NCI-H1436 treated with DMSO at 0.1 percent for 48 hours (cell line): ENCODE results near the gene PAOX.
"Not testable (repeated sequence)": the region's sequence is repeated elsewhere in the genome, so short reads cannot be mapped to it uniquely, and the experiment has no call there.

Experiments
- DNase-seq: peaks from one replicate; lab custom pipeline; 2025; lab: John Stamatoyannopoulos, UW

PAOX gene

DNA sequence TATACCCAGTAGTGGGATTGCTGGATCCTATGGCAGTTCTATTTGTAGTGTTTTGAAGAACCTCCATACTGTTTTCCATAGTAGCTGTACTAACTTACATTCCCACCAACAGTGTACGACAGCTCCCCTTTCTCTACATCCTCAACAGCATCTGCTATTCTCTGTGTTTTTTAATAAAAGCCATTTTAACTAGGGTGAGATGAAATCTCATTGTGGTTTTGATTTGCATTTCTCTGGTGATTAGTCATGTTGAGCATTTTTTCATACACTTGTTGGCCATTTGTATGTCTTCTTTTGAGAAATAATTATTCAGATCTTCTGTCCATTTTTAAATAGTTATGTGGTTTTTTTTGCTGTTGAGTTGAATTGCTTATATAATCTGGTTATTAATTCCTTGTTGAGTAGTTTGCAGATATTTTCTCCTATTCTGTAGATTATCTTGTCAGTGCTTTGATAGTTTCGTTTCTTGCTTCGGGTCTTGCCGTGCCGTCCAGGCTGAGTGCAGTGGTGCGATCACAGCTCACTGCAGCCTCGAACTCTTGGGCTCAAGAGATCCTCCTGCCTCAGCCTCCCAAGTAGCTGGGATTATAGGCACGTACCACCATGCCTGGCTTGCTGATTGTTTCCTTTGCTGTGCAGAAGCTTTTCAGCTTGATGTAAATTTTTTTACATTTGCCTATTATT is 26.9 kb downstream of the PAOX start:
- DNase-seq, result no peak

DNA sequence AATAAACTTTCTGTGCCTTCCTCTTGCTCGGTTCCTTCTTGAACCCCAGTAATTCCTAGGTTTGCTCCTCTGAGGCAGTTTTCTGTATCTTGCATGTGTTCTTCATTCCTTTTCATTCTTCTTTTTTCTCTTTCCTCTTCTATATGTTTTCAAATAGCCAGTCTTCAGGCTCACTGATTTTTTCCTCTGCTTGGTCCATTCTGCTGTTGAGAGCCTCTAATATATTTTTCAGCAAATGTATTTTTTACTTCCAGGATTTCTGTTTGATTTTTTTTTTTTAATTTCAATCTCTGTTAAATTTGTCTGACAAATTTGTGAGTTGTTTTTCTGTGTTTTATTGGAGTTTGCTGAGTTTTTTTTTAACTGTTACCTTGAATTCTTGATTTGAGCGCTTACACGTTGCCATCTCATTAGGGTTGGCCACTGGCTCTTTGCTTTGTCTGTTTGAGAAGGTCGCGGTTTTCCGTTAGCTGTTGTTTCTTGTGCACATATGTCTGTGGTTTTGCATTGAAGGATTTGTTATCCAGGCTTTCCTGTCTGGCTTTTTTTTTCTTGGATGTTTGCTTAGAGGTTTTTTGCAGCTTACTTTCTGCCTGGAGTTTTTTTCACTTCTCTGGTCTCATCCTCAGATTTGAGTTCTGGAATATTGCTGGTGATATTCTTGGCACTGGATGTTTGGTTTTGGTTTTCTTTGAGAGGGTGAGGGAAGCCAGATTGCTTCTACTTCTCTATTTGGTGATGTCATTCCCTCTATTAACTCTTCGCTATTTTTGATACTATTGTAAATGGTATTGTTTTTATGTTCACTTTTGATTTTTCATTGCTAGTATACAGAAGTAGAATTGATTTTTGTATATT is 32.7 kb downstream of the PAOX start:
- DNase-seq, result no peak

DNA sequence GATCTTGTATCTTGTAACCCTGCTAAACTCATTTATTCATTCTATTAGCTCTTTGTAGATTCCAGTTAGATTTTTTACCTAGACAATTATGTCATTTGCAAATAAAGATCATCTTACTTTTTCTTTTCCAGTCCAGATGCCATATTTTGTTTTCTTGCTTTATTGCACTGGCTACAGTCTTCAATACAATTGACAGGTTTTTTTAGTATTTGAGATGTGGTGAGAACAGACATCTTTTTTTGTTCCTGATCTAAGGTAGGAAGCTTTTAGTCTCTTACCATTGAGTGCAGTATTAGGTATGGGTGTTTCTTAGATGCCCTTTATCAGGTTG is 33.3 kb downstream of the PAOX start:
- DNase-seq, result no peak

DNA sequence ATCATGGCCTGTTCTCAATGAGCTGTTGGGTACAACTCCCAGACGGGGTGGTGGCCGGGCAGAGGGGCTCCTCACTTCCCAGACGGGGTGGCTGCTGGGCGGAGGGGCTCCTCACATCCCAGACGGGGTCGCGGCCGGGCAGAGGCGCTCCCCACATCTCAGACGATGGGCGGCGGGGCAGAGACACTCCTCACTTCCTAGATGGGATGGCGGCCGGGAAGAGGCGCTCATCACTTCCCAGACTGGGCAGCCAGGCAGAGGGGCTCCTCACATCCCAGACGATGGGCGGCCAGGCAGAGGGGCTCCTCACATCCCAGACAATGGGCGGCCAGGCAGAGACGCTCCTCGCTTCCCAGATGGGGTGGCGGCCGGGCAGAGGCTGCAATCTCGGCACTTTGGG is 35.3 kb downstream of the PAOX start:
- not testable (repeated sequence) for DNase-seq

DNA sequence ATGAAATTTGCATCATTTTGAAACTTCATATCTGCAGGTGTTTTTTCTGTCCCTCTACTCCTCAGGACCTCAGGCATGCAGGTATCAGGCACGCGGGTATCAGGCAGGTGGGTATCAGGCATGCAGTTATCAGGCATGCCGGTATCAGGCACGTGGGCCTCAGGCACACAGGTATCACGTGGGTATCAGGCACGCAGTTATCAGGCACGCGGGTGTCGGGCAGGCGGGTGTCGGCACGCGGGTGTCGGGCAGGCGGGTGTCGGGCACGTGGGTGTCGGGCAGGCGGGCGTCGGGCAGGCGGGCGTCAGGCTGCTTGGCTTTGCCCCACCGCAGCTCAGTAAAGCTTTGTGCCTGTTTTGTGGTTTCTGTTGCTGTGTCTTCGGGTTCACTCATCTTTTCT is 36.7 kb downstream of the PAOX start:
- no peak for DNase-seq

DNA sequence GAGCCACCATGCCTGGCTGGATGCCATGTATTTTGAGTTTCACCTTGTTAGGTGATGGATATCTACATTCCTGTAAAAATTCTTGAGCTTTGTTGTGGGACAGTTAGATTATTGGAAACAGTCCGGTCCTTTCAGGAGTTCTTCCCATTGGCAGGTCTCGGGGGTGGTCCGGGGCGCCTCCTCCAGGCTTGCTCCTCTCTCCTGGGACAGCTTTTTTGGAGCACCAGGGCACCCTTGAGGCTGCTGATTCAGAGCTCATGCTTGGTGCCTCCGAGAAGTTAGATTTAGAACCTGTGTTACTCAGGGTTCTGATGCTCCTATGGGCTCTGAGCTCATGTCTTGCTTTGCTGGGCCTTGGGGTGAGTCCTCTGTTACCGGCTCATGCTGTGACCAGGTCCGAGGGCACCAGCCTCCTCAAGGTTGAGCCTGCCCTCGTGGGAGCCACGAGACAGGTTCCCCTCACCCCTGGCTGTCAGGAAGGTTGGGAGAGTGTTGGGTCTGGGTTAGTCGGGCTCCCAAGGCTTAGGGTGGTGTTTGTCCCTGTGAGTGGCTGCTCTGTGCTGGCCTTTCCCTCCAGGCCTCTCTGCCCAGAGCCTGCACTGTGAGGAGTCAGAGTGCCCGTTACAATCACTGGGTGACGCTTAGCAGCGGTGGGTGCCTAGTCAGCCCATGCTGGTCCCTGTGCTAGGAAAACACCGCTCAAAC is 39.4 kb downstream of the PAOX start:
- no peak for DNase-seq

DNA sequence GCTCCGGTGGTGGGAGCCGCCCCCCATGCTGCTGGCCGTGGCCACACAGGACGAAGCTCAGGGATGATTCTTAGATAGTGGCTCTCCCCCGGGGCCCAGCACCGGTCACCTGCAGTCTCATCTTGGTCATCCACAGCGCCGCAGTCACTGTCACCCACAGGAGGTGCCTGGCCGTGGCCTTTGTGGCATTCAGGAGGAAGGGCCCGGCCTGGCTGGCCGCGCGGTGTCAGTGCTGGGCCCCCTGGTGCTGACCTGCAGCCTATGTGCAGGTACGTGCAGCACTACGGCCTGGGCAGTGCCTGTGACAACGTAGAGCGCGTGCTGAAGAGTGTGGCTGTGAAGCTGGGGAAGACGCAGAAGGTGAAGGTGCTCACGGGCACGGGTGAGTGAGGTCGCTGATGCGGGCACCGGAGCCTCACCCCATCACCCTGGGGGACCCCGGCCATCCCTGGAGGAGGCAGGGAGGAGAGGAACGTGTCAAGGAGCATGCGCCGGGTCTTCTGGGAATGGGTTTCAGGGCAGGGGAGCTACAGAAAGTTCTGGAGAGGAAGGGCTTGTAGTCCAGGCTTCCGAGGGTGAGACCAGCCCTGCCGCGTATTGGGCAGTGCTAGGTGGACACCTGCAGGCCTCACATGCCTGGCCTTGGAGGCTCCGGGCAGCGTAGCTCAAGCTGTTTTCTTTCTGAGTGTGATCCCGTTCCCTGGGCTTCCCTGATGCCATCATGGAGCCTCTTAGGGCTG is 40.3 kb downstream of the PAOX start:
- no peak for DNase-seq

DNA sequence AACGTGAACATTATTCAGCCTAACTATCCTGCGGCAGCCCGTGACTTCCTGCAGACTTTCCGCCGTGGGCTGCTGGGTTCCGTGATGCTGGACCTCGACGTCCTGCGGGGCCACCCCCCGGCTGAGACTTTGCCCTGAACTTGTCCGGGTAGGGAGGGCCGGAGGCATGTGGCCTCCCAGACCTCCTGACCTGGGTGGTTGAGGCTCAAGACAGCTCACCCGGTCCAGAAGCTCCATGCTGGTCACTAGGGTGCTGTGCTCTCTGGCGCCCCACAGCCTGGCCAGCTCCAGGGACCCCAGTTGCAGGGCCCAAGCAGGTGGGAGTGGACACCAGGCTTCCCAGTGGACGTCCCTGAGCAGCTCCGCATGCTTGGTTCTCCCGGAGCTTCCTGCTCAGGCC is 41.0 kb downstream of the PAOX start:
- DNase-seq, result no peak

DNA sequence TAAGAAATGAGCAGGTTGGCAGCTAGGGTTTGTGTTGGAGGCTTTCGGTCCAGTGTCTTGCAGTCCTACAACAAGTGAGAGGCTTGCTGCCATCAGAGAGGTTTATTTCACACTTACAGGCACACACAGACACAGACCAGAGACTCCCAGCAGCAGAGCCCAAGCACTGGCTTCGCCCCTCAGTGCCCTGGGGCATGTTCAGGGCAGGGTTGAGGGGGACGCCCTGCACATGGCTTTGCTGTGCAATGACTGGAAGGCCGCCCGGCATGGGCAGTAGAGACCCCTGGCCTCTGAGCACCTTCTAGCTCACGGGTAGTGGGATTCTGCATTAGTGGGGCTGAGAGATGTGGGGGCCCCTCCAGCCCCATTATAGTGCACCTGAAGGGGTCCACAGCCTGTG is 41.5 kb downstream of the PAOX start:
- DNase-seq, result no peak

DNA sequence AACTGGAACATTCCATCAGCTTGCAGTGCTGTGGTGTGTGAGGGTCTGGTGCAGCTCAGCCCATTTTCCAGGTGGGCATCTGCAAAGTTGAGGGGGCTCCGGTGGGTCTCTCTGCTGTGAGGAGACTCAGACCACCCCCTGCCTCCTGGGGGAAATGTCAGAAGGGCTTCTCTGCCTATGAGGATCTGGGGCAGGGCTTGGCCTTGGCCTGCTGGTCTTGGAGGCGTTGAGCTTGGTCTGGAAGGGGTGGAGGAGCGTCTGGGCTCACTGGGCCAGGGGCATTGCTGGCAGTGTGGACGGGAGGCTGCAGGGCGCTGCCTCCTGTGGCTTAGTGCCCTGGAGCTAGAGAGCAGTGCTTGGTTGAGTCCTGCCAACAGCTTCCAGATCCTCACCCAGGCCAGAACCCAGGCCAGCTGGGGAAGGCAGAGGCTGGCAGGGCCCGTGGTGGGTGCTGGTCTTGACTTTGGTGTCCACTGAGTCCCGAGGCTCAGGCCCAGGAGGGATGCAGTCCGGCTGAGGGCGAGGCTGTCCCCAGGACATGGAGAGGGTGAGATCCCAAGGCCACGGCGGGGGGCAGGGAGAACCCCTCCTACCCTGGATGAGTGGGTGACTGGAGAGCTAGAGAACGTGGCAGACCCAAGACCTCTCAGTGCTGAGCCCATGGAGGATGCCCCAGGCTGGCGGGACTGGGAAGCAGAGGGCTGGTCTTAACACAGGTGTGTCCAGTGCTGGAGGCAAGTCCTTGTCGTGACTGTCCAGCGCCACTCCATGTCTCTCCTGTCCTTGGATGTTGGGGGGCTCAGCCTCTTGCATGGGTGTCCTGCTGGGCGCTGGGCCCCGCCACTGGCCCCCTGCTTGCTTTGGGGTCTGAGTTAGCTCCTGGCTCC is 42.5 kb downstream of the PAOX start:
- DNase-seq, result no peak

DNA sequence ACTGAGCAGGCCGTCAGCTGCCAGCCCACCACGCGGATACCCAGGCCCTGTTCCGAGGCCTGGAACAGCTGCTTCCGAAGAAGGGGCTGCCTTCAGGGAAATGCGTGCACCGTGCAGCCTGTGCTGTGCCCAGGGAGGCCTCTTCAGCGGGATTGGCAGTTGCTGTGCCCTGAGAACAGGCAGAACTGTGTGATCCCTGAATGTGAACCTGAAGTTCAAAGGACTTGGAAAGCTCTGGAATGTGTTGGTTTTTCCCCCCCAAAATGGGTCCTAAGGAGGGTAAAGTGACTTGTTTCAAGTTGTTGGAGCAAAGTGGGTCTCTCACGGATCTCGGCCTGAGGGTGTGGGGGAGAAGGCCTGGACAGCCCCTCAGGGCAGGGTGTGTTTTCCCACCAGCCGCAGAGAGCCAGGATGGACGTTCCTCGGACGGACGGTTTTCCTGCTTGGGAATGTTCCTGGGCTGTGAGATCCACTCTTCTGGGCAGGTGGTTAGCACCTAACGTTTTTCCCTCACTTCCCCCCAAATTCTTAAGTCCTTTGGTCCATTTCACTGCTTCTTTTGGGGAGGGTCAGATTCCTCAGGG is 43.3 kb downstream of the PAOX start:
- DNase-seq, result no peak

DNA sequence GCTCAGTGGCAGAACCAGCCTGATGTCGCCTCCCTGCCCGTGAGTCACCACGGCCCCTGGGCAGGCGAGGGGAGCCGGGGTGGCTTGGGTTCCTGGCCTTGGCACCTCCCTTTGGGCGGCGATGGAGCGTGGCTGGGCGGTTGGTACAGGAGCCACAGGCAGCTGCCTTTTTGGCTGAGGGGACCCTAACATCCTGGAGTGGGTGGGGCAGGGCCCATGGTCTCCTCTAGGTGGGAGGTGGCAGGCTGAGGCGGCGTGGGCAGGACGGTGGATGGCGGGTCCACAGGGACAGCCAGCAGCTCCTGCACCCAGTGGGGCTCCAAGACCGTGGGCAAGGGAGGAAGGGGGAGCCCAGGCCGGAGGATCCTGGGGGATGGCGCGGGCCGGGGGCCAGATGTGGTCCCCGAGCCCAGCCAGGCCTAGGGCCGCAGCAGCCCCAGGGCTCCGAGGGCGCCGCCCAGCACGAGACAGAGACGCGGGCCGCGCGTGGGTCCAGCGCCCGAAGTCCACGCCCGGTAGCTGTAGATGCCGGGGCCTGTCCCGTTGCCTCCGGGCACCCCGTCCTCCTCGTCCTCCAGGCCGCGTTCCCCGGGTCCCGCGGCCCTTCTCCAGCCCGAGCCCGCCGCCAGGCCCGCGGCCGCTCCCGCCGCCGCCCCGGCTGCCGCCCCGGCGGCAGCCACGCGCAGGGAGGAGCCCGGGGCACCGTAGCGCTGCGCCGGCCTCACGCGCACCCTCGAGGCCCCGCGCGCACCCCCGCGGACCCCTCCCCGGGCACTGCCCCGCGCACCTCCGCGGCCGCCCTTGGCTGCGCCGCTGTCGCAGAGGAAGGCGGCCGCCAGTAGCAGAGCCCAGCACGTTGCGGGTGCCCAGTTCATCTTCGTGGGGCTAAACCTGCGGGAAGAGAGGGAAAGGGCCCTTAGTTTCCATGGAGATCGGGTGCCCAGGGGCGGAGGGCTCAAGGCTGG is 44.0 kb downstream of the PAOX start:
- DNase-seq, result no peak

DNA sequence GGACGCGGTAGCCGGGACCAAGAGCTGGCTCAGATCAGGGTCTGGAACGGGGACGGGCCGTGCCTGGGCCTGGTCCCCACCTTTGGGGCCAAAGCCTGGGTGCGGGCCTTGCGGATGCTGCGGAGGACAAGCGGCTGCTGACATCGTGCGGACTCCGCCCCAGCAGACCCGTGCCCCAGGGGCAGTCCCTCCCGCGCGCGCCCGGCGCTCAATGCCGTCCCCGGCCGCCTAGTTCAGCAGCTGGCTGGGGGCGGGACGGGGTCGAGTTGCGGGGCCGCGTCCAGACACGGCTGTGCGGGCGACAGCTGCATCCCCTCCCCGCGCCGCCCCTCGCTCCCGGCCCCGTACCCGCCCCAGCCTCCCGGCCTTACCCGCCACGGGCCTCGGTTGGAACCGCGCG is 45.0 kb downstream of the PAOX start:
- not testable (repeated sequence) for DNase-seq

DNA sequence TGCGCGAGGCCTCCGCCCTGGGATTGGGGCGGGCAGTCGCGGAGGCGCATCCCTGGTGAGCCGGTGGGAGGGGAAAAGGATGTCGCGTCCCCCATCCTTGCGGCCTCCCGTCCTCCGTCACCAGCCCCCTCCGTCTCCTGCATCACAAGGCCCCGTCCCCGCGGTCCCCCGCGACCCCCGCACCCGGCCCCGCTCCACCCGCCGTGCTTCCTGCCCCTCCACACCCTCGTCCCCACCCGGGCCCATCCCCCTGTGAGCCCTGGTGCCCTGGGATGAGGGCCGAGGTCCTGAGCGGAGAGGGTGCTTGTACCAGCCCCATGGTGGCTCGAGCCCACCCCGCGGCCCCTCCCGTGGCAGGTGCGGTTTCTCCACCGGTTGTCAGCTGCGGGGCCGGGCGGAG is 45.5 kb downstream of the PAOX start, which contains the start of gene SPRN:
Gene SPRN, minus strand, starts transcription at position 25 of the 400 bp plus-strand sequence. CDS start 944 bp downstream, outside the sequence.
- DNase-seq, result not testable (repeated sequence)

DNA sequence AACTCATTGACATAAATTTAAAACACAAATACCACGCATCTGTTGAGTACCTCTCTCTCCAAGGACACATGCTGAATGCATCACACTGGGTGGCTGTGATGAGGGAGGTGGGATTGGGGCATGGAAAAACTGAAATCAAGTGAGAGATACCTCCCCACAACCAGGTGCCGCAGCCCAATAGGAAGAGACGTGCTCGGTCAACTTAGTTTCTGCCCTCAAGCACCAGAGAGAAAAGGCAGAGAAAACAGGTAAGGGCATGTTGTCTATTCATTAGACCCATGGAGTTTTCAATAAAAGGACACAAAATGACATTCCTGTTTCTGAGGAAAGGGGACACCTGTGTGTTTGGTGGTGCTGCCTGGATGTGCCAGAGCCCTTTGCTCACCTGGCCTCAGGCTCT is 50.5 kb downstream of the PAOX start:
- not testable (repeated sequence) for DNase-seq

DNA sequence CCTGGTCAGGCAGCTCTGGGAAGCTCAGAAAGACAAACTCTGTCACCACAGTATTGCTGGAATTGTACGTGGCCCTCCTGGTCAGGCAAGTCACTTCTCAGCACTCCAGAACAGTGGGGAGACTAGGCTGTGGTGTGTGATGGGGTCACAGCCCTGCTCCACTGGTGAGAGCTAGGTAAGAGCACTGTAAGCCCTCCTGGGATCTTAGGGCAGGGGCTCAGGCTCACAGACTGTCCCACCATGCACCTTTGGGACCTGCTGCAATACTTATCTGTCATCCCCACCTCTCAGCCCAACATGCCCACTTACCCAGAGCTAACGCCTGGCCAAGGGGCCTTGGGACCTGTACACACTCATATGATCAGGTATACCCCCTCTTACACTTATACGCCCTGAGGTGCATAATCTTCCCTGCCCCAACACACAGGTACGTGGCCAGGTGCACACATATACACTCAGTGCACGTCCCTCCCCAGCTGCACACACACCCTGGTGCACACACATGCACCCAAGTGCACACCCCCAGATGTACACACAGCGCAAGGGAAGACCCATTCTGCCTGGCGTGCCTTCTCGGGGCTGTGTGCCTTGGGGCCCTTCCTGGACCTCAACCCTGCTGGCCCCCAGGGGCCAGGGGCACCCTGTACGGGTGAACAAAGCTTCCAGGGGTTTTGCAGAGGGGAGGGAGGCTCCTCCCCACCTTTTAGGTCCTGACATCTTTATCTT is 53.0 kb downstream of the PAOX start:
- not testable (repeated sequence) for DNase-seq

DNA sequence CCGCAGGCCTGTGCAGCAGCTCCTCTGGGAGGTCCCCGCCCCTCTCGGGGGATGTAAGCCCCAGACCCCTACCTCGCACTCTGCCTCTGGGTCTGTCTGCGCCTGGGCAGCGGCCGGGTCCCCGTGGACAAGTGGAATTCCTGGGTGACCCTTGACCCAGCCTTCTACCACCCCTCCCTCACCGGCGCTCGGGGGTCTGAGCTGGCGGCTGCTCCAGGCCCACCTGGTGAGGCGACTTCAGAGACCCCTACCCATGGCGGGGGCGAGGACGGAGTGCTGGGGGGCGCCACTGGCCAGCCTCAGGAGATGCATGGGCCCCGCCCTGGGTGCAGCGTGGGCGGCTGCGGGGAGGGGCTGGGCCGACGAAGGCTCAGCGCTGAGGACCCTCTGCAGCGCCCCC is 53.7 kb downstream of the PAOX start:
- DNase-seq, result not testable (repeated sequence)

DNA sequence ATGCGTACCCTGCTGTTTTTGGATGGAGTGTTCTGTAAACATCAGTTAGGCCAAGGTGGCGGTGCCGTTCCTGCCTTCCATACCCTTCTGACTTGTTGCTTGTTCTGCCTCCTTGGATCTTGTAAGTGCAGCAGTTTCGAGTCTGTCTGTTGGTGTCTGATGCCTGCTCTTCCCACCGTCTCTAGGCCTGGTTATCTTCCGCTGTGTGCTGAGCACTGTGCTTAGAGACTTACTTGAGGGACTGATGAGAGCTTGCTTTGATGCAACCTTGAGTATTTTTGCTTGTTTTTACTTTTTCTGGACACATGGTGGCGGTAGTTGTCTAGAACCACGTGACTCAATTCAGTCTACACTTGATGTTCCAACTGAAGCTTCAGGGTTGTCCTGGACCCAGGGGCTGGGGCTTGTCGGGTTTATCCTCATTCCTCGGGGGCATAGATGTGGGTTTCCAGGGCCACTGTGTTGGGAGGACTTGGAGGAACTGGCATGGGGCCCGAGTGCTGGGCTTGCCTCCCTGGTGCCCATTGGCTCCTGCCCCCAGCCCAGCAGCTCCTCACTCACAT is 59.7 kb downstream of the PAOX start:
- DNase-seq, result no peak
